Calu3 (cell line): ENCODE results near the gene S100A10. TPM values are rescaled to one million over a fixed set of nuclear protein-coding genes. Genes with fewer than 3 reads are reported as not detected.

Experiments used
- BruUV-seq: library from RNA; stranded (reverse); fragments of 400-500 nt; replicated peaks from 2 replicates; lab custom pipeline; 2021; lab: Mats Ljungman, UMichigan
- CTCF ChIA-PET: fragments of 300-600 bp; sonication (Branson Sonifier 250); formaldehyde crosslinking; loops from one replicate; lab custom pipeline; 2022; ENCODE audit warnings: antibody characterized with exemption; lab: Charles Lee
- DNase-seq: peaks from one replicate; pipeline ENCODE4 v3.0.0; 2022
- H3K27ac Mint-ChIP-seq: one replicate; pipeline ENCODE4 v1.8.0; 2022; ENCODE audit warnings: mixed read lengths; ENCODE audit not compliant: unreplicated experiment
- H3K27me3 Mint-ChIP-seq: one replicate; pipeline ENCODE4 v1.8.0; 2022; ENCODE audit warnings: mixed read lengths; ENCODE audit not compliant: unreplicated experiment
- H3K36me3 Mint-ChIP-seq: one replicate; pipeline ENCODE4 v1.8.0; 2022; ENCODE audit warnings: mild to moderate bottlenecking, moderate library complexity, mixed read lengths; ENCODE audit not compliant: insufficient read depth, unreplicated experiment
- H3K4me1 Mint-ChIP-seq: one replicate; pipeline ENCODE4 v1.8.0; 2022; ENCODE audit warnings: mild to moderate bottlenecking, low read depth, mixed read lengths; ENCODE audit not compliant: unreplicated experiment
- H3K4me3 Mint-ChIP-seq: one replicate; pipeline ENCODE4 v1.8.0; 2022; ENCODE audit warnings: mild to moderate bottlenecking, low read depth, moderate library complexity, mixed read lengths; ENCODE audit not compliant: unreplicated experiment
- H3K9me3 Mint-ChIP-seq: one replicate; pipeline ENCODE4 v1.8.0; 2022; ENCODE audit warnings: low read depth, mixed read lengths; ENCODE audit not compliant: unreplicated experiment
- intact Hi-C: fragments of 100-400 bp; cut with micrococcal nuclease; formaldehyde crosslinking; loops from one replicate; pipeline ENCODE4 v1.10.0; 2022; ENCODE audit not compliant: unreplicated experiment
- total RNA-seq: library from RNA; stranded (reverse); gene quantifications from 2 replicates; pipeline ENCODE4 v1.2.3, GENCODE V29; 2022
- TF ChIP-seq, protein P1 (sequence below): fragments of 200-600 bp; IDR thresholded peaks from one replicate; pipeline ENCODE4 v1.8.0; 2022; ENCODE audit warnings: antibody characterized with exemption; ENCODE audit not compliant: unreplicated experiment

The S100A10 gene
- total RNA-seq, 1 experiment from 2014 or later: 882 TPM

DNA sequence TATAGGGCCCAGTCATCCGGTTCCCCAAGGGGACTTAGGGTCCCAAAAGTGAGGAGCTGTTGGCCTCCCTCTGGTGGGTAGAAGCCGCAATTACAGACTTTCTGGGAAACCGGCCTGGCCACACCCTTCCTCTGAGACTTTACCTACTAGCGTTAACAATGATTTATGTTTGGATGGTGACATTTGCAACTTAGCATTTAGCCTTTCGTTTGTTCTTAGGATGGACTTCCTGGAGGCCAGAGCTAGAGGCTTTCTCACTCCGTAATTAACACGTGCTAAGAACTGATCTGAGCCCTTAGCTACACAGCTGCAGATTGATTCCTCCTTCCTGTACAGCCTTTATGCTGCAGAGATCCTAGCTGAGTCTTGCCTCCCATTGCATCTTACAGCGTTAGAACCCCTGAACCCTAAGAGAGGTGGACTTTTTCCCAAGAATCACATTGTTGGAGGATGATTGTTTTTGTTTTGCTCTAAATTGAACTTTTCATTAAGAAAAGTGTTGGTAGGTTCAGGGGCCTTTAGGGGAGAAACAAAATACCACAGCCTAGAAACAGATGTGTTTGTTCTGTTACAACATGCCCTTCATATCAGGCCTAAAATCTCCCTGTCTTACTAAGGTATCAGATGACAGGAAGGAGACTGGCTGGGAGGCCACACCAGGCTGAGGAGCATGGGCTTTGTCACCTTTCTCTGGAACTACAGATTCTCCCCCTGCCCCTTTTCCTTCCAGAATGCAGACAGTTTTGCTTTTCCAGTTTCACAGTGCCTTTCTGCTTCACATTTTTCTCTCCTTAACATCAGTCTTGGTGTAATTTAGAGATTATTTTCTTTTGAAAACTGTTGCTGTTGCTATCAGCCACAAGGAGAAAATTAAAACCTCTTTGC is 41.2 kb upstream of the S100A10 start:
- peak overlapping the region; percentile 75 for H3K4me3 Mint-ChIP-seq
- peaks cover 22% of the 10 kb centered on the region for H3K4me1 Mint-ChIP-seq
- intact Hi-C loops: loop anchor here (2.0 kb wide), 2 partner anchors 14 to 36 kb away; no protein-coding TSS in a partner anchor
- BruUV-seq: no TSS peak
- H3K36me3 Mint-ChIP-seq: peaks cover 71% of the 10 kb centered on the region
- TF ChIP-seq, protein P1, sequence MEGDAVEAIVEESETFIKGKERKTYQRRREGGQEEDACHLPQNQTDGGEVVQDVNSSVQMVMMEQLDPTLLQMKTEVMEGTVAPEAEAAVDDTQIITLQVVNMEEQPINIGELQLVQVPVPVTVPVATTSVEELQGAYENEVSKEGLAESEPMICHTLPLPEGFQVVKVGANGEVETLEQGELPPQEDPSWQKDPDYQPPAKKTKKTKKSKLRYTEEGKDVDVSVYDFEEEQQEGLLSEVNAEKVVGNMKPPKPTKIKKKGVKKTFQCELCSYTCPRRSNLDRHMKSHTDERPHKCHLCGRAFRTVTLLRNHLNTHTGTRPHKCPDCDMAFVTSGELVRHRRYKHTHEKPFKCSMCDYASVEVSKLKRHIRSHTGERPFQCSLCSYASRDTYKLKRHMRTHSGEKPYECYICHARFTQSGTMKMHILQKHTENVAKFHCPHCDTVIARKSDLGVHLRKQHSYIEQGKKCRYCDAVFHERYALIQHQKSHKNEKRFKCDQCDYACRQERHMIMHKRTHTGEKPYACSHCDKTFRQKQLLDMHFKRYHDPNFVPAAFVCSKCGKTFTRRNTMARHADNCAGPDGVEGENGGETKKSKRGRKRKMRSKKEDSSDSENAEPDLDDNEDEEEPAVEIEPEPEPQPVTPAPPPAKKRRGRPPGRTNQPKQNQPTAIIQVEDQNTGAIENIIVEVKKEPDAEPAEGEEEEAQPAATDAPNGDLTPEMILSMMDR: peak; percentile 95
- peak; percentile 85 for DNase-seq
- no peaks in the 10 kb centered on the region for H3K27me3 Mint-ChIP-seq
- CTCF ChIA-PET: interaction anchor here (0.6 to 4.8 kb wide), 18 partner anchors 10 to 1831 kb away, joined by 3 to 59 read pairs (median 6); partner anchors contain the start of gene THEM4
- H3K27ac Mint-ChIP-seq: peak overlapping the region; percentile 90
- peaks cover 2% of the 10 kb centered on the region for H3K9me3 Mint-ChIP-seq

DNA sequence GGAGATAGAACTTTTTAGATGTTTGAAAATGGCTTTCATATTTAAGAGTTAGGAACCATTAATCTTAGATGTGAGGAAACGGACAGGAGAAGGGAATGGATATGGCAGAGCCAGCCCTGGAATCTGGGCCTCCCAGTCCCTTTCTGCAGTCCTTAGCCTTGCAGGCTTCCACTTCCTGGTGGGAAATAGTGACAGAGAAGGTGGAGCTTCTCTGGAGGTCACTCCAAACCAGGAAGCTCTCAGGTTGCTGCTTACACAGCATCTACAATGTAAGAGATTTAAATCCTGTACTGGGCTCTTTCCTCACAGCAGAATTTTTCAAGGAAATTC is 40.6 kb upstream of the S100A10 start:
- intact Hi-C loops: loop anchor here (2.0 kb wide), 2 partner anchors 15 to 35 kb away; no protein-coding TSS in a partner anchor
- CTCF ChIA-PET: interaction anchor here (0.8 to 4.8 kb wide), 16 partner anchors 10 to 136 kb away, joined by 3 to 59 read pairs (median 6); partner anchors contain the start of gene THEM4
- H3K36me3 Mint-ChIP-seq: peaks cover 76% of the 10 kb centered on the region
- peaks cover 2% of the 10 kb centered on the region for H3K9me3 Mint-ChIP-seq
- peak overlapping the region; percentile 75 for H3K4me3 Mint-ChIP-seq
- no peak for DNase-seq
- H3K27ac Mint-ChIP-seq: peak overlapping the region; percentile 90
- no peaks in the 10 kb centered on the region for H3K27me3 Mint-ChIP-seq
- peaks cover 28% of the 10 kb centered on the region for H3K4me1 Mint-ChIP-seq
- BruUV-seq: no TSS peak
- TF ChIP-seq, protein P1: no peak

DNA sequence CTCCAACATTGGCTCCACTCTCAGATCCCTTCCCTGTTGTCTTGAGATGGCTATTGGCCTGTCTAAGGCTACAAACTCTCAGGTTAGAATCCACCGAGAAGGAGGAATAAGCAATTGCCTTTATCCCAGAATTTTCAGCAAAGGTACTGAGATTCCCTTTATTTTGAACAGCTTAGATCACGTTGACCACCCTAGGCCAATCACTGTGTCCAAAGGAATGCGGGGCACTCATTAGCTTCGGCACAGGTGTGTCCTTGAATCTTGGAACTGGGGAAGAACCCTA is 36.2 kb upstream of the S100A10 start:
- no TSS peak for BruUV-seq
- intact Hi-C loops: no loop called here
- no peak for DNase-seq
- TF ChIP-seq, protein P1: no peak
- CTCF ChIA-PET: no interaction called here
- Mint-ChIP-seq H3K4me1 (peaks cover 61% of the 10 kb centered on the region), H3K36me3 (peaks cover 60% of the 10 kb centered on the region), H3K27me3 (no peaks in the 10 kb centered on the region), H3K9me3 (peaks cover 9% of the 10 kb centered on the region), H3K4me3 (no peak overlapping the region), H3K27ac (peak overlapping the region; percentile 95)

DNA sequence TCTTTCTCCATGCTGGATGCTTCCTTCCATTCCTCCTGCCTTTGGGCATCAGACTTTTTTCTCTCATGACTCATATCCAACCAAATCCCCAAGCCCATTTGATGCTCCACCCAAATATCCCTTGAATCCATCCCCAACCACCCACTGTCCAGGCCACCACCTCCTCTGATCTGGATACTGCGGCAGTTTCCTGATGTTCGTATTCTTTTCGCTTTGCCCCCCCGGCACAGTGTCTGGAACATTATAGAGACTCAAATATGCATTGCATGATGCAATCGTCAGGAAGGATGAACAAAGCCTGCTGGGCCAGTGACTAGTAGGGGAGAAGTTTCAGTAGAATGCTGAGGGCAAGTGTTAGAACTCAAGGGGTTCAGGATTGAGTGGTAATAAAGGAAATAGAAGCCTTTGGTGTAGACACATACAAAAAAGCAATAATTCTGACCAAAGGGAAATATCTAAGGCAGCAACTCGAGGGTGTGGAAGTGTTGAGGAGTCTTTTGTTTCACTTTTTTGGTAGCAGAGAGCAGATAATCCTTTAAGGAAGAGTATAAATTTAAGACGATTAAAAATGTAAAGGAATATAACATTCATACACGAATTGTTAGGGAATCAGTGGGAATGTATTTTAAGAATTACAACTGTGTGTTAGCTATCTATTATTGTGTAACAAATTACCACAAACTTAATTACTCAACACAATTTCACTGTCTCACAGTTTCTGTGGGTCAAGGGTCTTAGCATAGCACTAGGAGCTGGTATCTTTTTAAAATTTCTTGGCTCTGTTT is 35.7 kb upstream of the S100A10 start:
- Mint-ChIP-seq H3K27ac (peak overlapping the region; percentile 95), H3K4me3 (no peak overlapping the region), H3K4me1 (peaks cover 67% of the 10 kb centered on the region), H3K9me3 (peaks cover 9% of the 10 kb centered on the region), H3K36me3 (peaks cover 54% of the 10 kb centered on the region), H3K27me3 (no peaks in the 10 kb centered on the region)
- intact Hi-C loops: no loop called here
- BruUV-seq: no TSS peak
- TF ChIP-seq, protein P1: no peak
- CTCF ChIA-PET: no interaction called here
- DNase-seq: no peak
